A549 (cell line): Measurements from ENCODE around the gene FRMD4A. TPM values are rescaled to one million over a fixed set of nuclear protein-coding genes. Genes with fewer than 3 reads are reported as not detected.

ENCODE experiments used
- ATAC-seq, 2 experiments: fragments of 200-7000 bp in 1 of 2; fragments of >200 bp in 1 of 2; cut with Nextera tagmentation in 1 of 2; cut with Tn5 transposase in 1 of 2; 3 replicates each; pipeline versions ENCODE4 v1.8.0 to v1.9.1; 2018 to 2020; ENCODE audit warnings: mild to moderate bottlenecking in 1 of 2, moderate library complexity in 1 of 2
- CTCF ChIA-PET: fragments of 300-600 bp; sonication (Branson Sonifier 250); formaldehyde crosslinking; extraction: SDS; loops from one replicate; lab custom pipeline; 2021; ENCODE audit warnings: antibody characterized with exemption, inconsistent platforms; lab: Yijun Ruan, JAX
- POLR2A ChIA-PET: fragments of 350-600 bp; formaldehyde crosslinking; extraction: SDS; loops from one replicate; lab custom pipeline; 2021; ENCODE audit warnings: antibody characterized with exemption, inconsistent platforms; lab: Yijun Ruan, JAX
- DNase-seq, 2 experiments: peaks; one replicate each; pipeline versions ENCODE4 v3.0.0 to v3.0.0-alpha.2; 2011 to 2016; ENCODE audit warnings: low read depth in 1 of 2, low spot score in 1 of 2
- FAIRE-seq: peaks from 2 replicates; lab custom pipeline; 2011; peaks lifted over from hg19 to GRCh38; lab: Jason Lieb, UNC
- H3K27ac ChIP-seq, 2 experiments: fragments of >200 bp; sonication (Bioruptor Twin); formaldehyde crosslinking; 3 replicates each; pipeline ENCODE4 v1.5.1; 2016 to 2017
- H3K4me1 ChIP-seq: fragments of >200 bp; sonication (Bioruptor Twin); formaldehyde crosslinking; 3 replicates; pipeline ENCODE4 v1.6.1; 2016
- H3K4me2 ChIP-seq: fragments of >200 bp; sonication (Bioruptor Twin); formaldehyde crosslinking; 3 replicates; pipeline ENCODE4 v1.6.1; 2016
- H3K4me3 ChIP-seq: fragments of >200 bp; sonication (Bioruptor Twin); formaldehyde crosslinking; 3 replicates; pipeline ENCODE4 v1.5.1; 2016
- H3K9me3 ChIP-seq: fragments of >200 bp; sonication (Bioruptor Twin); formaldehyde crosslinking; 3 replicates; pipeline ENCODE4 v1.6.1; 2016
- BHLHE40 ChIP-seq: IDR thresholded peaks from 2 replicates; pipeline ENCODE4 v1.6.1; 2012; ENCODE audit warnings: low read depth, low read length, inconsistent platforms
- CBX2 ChIP-seq: fragments of 200-600 bp; sonication (generic); IDR thresholded peaks from 2 replicates; pipeline ENCODE4 v1.6.1; 2016; ENCODE audit warnings: low read depth, mild to moderate bottlenecking, borderline replicate concordance
- CBX8 ChIP-seq: fragments of 200-600 bp; sonication (generic); IDR thresholded peaks from 2 replicates; pipeline ENCODE4 v1.6.1; 2016
- CHD4 ChIP-seq: fragments of 200-600 bp; sonication (generic); IDR thresholded peaks from 2 replicates; pipeline ENCODE4 v1.6.1; 2016; ENCODE audit warnings: antibody characterized with exemption, mild to moderate bottlenecking, borderline replicate concordance
- EHF ChIP-seq: fragments of 250-450 bp; sonication (Bioruptor Pico); IDR thresholded peaks from 2 replicates; pipeline ENCODE4 v1.5.0; 2020; ENCODE audit warnings: mild to moderate bottlenecking
- EHMT2 ChIP-seq: fragments of 200-600 bp; sonication (generic); IDR thresholded peaks from 2 replicates; pipeline ENCODE4 v1.6.1; 2016; ENCODE audit warnings: antibody characterized with exemption, low read depth, mild to moderate bottlenecking, moderate library complexity
- FOSL2 ChIP-seq, 2 experiments: fragments of 450-650 bp in 1 of 2; fragments of >200 bp in 1 of 2; sonication (Bioruptor Twin) in 1 of 2; formaldehyde crosslinking; IDR thresholded peaks; 2 replicates each; pipeline versions ENCODE4 v1.5.0 to v1.6.1; 2016 to 2020; ENCODE audit warnings: mild to moderate bottlenecking in 1 of 2, moderate library complexity in 1 of 2
- FOXS1 ChIP-seq: fragments of 250-450 bp; sonication (Bioruptor Pico); IDR thresholded peaks from 2 replicates; pipeline ENCODE4 v1.5.0; 2020; ENCODE audit warnings: mild to moderate bottlenecking, moderate library complexity
- HOXB13 ChIP-seq: fragments of 250-450 bp; sonication (Bioruptor Pico); IDR thresholded peaks from 2 replicates; pipeline ENCODE4 v1.5.0; 2020; ENCODE audit warnings: low read depth, mild to moderate bottlenecking, moderate library complexity
- JUN ChIP-seq, 2 experiments: fragments of >200 bp; sonication (Bioruptor Twin); formaldehyde crosslinking; IDR thresholded peaks; 2 replicates in 1 of 2; 3 replicates in 1 of 2; pipeline ENCODE4 v1.6.1; 2016 to 2017
- MYC ChIP-seq: IDR thresholded peaks from 2 replicates; pipeline ENCODE4 v1.6.1; 2012; ENCODE audit warnings: mild to moderate bottlenecking, inconsistent platforms, low read length, improper control_type of control experiment, borderline replicate concordance
- NR3C1 ChIP-seq: fragments of >200 bp; sonication (Bioruptor Twin); formaldehyde crosslinking; IDR thresholded peaks from 3 replicates; pipeline ENCODE4 v1.6.1; 2017
- POLR2A ChIP-seq: IDR thresholded peaks from 2 replicates; pipeline ENCODE4 v1.6.1; 2012; ENCODE audit warnings: mild to moderate bottlenecking, low read length
- RARB ChIP-seq: fragments of 250-450 bp; sonication (Bioruptor Pico); IDR thresholded peaks from 2 replicates; pipeline ENCODE4 v1.8.0; 2021; ENCODE audit warnings: mild to moderate bottlenecking, moderate library complexity
- RCOR1 ChIP-seq: fragments of 150-350 bp; IDR thresholded peaks from 2 replicates; pipeline ENCODE4 v1.6.1; 2014; ENCODE audit warnings: antibody characterized with exemption, low read length, low read depth
- RNF2 ChIP-seq: fragments of 200-600 bp; sonication (generic); IDR thresholded peaks from 2 replicates; pipeline ENCODE4 v1.6.1; 2016; ENCODE audit warnings: low read depth, mild to moderate bottlenecking, antibody characterized with exemption, moderate library complexity, borderline replicate concordance
- ZC3H11A ChIP-seq: fragments of 450-650 bp; IDR thresholded peaks from 2 replicates; pipeline ENCODE4 v1.6.1; 2014; ENCODE audit warnings: antibody characterized with exemption, mild to moderate bottlenecking
- ZNF302 ChIP-seq: fragments of 250-450 bp; sonication (Bioruptor Pico); IDR thresholded peaks from 2 replicates; pipeline ENCODE4 v1.9.0; 2021; ENCODE audit warnings: inconsistent platforms, mild to moderate bottlenecking, moderate library complexity
- WGBS: methylation state at CpG from one replicate; pipeline ENCODE4 v1.1.6; 2017; ENCODE audit errors: missing lambda C conversion rate; 5-methylcytosine and 5-hydroxymethylcytosine counted together
- polyA plus RNA-seq, 4 experiments: library from polyadenylated mRNA; depleted of rRNA in 3 of 4; stranded (reverse); fragments of >200 nt; fragmentation: RNase III in 1 of 4; extraction: RNeasy Plus Mini Kit Qiagen cat#74134 plus additional on column Dnase treatment in 1 of 4; gene quantifications; 2 replicates in 3 of 4; 3 replicates in 1 of 4; pipeline ENCODE4 v1.2.3, GENCODE V29; 2011 to 2017
- TF ChIP-seq, protein P1 (sequence below): fragments of 200-600 bp; sonication (generic); IDR thresholded peaks from 2 replicates; pipeline ENCODE4 v1.6.1; 2016; ENCODE audit warnings: antibody characterized with exemption, mild to moderate bottlenecking, moderate library complexity
- TF ChIP-seq, protein P2 (sequence below): fragments of 250-450 bp; sonication (Bioruptor Pico); IDR thresholded peaks from 2 replicates; pipeline ENCODE4 v1.5.0; 2021; ENCODE audit warnings: mild to moderate bottlenecking, moderate library complexity, borderline replicate concordance
- TF ChIP-seq, protein P3 (sequence below): IDR thresholded peaks from 2 replicates; pipeline ENCODE4 v1.6.1; 2012
- TF ChIP-seq, protein P4 (sequence below): fragments of >200 bp; sonication (Bioruptor Twin); formaldehyde crosslinking; IDR thresholded peaks from 3 replicates; pipeline ENCODE4 v1.6.1; 2016
- TF ChIP-seq, protein P5 (sequence below): fragments of >200 bp; sonication (Bioruptor Twin); formaldehyde crosslinking; IDR thresholded peaks from 3 replicates; pipeline ENCODE4 v1.5.1; 2016
- TF ChIP-seq, protein P6 (sequence below): IDR thresholded peaks from 2 replicates; pipeline ENCODE4 v1.6.1; 2012

The FRMD4A gene
- polyA plus RNA-seq, 2 of the 4 experiments (the other 2 are of a cell fraction) = 2.5 to 4.7 TPM

DNA sequence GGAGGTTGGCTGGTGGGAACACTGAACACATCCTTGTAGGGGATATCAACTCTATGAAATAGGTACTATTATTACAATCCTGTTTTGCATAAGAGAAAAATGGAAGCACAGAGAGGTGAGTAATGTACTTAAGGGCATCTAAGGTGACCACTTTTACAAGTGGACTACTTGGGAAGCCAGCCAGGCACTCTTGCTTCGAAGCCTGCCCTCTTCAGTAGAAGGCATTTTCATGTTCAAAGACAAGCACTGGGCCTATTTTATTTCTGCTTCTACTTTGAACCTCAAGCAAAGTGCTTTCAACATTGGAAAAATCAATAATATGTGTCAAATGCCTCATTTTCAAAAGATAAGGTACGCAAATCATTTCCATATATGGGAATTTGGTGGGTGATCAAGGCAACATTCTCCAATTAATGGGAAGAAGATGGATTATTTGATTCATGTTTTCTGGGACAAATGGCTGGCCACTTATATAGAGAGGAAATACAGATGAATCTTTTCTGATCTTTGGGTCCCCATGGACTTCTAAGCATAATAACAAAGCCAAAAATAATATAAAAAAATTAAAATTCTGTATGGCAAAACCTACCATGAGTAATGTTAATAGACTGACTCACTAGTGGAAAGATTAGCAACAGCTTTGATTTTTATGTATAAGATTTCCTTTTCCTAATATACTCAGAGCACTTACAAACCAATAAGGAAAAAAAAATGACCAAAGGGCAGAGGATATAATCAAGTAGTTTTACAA is 270.2 kb downstream of the FRMD4A start:
- TF ChIP-seq, protein P1, sequence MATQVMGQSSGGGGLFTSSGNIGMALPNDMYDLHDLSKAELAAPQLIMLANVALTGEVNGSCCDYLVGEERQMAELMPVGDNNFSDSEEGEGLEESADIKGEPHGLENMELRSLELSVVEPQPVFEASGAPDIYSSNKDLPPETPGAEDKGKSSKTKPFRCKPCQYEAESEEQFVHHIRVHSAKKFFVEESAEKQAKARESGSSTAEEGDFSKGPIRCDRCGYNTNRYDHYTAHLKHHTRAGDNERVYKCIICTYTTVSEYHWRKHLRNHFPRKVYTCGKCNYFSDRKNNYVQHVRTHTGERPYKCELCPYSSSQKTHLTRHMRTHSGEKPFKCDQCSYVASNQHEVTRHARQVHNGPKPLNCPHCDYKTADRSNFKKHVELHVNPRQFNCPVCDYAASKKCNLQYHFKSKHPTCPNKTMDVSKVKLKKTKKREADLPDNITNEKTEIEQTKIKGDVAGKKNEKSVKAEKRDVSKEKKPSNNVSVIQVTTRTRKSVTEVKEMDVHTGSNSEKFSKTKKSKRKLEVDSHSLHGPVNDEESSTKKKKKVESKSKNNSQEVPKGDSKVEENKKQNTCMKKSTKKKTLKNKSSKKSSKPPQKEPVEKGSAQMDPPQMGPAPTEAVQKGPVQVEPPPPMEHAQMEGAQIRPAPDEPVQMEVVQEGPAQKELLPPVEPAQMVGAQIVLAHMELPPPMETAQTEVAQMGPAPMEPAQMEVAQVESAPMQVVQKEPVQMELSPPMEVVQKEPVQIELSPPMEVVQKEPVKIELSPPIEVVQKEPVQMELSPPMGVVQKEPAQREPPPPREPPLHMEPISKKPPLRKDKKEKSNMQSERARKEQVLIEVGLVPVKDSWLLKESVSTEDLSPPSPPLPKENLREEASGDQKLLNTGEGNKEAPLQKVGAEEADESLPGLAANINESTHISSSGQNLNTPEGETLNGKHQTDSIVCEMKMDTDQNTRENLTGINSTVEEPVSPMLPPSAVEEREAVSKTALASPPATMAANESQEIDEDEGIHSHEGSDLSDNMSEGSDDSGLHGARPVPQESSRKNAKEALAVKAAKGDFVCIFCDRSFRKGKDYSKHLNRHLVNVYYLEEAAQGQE = no peak
- no peak for TF ChIP-seq POLR2A
- TF ChIP-seq CBX8 = no peak
- no peak for TF ChIP-seq EHMT2
- TF ChIP-seq RNF2 = no peak
- TF ChIP-seq RCOR1 = no peak
- no peak for TF ChIP-seq NR3C1
- no peak for TF ChIP-seq JUN (IDR thresholded peaks at IDR 0.05)
- TF ChIP-seq, protein P2, sequence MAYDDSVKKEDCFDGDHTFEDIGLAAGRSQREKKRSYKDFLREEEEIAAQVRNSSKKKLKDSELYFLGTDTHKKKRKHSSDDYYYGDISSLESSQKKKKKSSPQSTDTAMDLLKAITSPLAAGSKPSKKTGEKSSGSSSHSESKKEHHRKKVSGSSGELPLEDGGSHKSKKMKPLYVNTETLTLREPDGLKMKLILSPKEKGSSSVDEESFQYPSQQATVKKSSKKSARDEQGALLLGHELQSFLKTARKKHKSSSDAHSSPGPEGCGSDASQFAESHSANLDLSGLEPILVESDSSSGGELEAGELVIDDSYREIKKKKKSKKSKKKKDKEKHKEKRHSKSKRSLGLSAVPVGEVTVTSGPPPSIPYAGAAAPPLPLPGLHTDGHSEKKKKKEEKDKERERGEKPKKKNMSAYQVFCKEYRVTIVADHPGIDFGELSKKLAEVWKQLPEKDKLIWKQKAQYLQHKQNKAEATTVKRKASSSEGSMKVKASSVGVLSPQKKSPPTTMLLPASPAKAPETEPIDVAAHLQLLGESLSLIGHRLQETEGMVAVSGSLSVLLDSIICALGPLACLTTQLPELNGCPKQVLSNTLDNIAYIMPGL (CRISPR knock-in tag) = no peak
- TF ChIP-seq CHD4 = no peak
- TF ChIP-seq, protein P3, sequence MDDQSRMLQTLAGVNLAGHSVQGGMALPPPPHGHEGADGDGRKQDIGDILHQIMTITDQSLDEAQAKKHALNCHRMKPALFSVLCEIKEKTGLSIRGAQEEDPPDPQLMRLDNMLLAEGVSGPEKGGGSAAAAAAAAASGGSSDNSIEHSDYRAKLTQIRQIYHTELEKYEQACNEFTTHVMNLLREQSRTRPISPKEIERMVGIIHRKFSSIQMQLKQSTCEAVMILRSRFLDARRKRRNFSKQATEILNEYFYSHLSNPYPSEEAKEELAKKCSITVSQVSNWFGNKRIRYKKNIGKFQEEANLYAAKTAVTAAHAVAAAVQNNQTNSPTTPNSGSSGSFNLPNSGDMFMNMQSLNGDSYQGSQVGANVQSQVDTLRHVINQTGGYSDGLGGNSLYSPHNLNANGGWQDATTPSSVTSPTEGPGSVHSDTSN = no peak
- no peak for TF ChIP-seq RARB
- no peak for ATAC-seq
- Histone ChIP-seq H3K4me1 (no peaks in the 10 kb centered on the region), H3K4me2 (no peak overlapping the region), H3K27ac (no peak overlapping the region), H3K9me3 (peaks cover 8% of the 10 kb centered on the region; the same call in 2 of the 3 replicates), H3K4me3 (no peak overlapping the region)
- POLR2A ChIA-PET = no interaction called here
- FAIRE-seq = no peak
- DNase-seq = no peak
- CTCF ChIA-PET = no interaction called here
- 27% methylated on average over 2 of the region's 2 CpGs for WGBS

DNA sequence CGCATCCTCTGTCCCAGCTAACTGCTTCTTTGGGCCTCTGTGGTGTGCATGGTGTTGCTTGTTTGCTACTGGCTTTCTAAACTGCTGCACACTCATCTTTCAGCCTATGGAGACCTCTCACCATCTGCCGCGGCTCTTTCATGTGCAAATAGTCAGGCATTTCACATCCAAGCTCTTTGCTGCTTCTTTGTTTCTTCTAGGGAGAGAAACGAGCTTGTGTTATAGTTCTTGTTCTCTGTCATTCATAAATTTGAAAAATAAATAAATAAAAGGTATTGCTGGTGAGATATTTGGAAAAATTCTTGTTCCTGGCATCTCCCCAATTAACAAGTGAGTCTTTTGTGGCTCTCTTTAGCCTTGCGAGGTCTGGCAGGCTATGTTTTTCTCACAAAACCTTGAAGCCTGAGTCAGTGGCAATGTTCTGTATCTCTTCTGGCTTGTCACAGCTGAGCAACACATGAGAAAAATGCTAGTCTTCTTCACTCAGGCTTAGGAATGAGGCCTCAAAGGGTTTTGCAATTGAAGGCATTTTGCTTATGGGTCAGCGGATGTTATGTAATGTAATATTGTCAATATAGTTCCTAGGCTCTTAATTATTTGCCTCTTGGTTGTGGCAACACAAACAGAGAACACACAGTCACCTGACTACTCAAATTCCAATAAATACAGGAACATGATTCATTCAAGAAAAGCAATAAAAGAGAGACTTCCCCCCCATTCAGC is 274.0 kb downstream of the FRMD4A start:
- ATAC-seq (no peak), DNase-seq (no peak), FAIRE-seq (no peak)
- no peak overlapping the region for H3K27ac ChIP-seq
- POLR2A ChIA-PET = no interaction called here
- CTCF ChIA-PET = no interaction called here
- H3K4me1 ChIP-seq = no peaks in the 10 kb centered on the region
- WGBS = 46% methylated on average over 6 of the region's 6 CpGs
- no peak overlapping the region for H3K4me3 ChIP-seq
- H3K9me3 ChIP-seq = no peaks in the 10 kb centered on the region
- no peak overlapping the region for H3K4me2 ChIP-seq
- no peak for TF ChIP-seq HOXB13 (CRISPR knock-in tag)
- no peak for TF ChIP-seq FOSL2 (IDR thresholded peaks at IDR 0.05)
- TF ChIP-seq FOSL2 (CRISPR knock-in tag; IDR thresholded peaks at IDR 0.05) = no peak
- TF ChIP-seq BHLHE40 = no peak
- TF ChIP-seq, protein P4, sequence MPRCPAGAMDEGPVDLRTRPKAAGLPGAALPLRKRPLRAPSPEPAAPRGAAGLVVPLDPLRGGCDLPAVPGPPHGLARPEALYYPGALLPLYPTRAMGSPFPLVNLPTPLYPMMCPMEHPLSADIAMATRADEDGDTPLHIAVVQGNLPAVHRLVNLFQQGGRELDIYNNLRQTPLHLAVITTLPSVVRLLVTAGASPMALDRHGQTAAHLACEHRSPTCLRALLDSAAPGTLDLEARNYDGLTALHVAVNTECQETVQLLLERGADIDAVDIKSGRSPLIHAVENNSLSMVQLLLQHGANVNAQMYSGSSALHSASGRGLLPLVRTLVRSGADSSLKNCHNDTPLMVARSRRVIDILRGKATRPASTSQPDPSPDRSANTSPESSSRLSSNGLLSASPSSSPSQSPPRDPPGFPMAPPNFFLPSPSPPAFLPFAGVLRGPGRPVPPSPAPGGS = no peak
- TF ChIP-seq, protein P5, sequence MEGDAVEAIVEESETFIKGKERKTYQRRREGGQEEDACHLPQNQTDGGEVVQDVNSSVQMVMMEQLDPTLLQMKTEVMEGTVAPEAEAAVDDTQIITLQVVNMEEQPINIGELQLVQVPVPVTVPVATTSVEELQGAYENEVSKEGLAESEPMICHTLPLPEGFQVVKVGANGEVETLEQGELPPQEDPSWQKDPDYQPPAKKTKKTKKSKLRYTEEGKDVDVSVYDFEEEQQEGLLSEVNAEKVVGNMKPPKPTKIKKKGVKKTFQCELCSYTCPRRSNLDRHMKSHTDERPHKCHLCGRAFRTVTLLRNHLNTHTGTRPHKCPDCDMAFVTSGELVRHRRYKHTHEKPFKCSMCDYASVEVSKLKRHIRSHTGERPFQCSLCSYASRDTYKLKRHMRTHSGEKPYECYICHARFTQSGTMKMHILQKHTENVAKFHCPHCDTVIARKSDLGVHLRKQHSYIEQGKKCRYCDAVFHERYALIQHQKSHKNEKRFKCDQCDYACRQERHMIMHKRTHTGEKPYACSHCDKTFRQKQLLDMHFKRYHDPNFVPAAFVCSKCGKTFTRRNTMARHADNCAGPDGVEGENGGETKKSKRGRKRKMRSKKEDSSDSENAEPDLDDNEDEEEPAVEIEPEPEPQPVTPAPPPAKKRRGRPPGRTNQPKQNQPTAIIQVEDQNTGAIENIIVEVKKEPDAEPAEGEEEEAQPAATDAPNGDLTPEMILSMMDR = no peak
- TF ChIP-seq NR3C1 = no peak
- no peak for TF ChIP-seq MYC
- TF ChIP-seq, protein P6, sequence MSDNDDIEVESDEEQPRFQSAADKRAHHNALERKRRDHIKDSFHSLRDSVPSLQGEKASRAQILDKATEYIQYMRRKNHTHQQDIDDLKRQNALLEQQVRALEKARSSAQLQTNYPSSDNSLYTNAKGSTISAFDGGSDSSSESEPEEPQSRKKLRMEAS = no peak
- no peak for TF ChIP-seq FOXS1 (CRISPR knock-in tag)
- TF ChIP-seq ZC3H11A = no peak
- TF ChIP-seq CBX2 = no peak
- no peak for TF ChIP-seq ZNF302
- TF ChIP-seq EHF (CRISPR knock-in tag) = no peak
- TF ChIP-seq, protein P3 = no peak
